ENCODE measurements around the gene CD180. TPM values are rescaled to one million over a fixed set of nuclear protein-coding genes. Genes with fewer than 3 reads are reported as not detected.

Gene CD180
- total RNA-seq, 6 donors from 2014 or later, result 1.00 to 4.8 (median 1.9) TPM

GRCh38 chr5:67243944-67244343 is 47.3 kb upstream of the CD180 start:
- H3K27ac ChIP-seq, result peak overlapping the region in 1 of 4 donors; percentile 69
- no peak for ATAC-seq (ENCODE audit: low FRiP score in 2 of 2)
- WGBS, 2 donors, result 89 to 90% methylated on average over 4 of the region's 4 CpGs

GRCh38 chr5:67243349-67243748 is 46.8 kb upstream of the CD180 start:
- Histone ChIP-seq H3K4me1 (peaks cover 16 to 29% (median 24%) of the 10 kb centered on the region in 4 donors), H3K4me3 (no peak overlapping the region), H3K27me3 (no peaks in the 10 kb centered on the region), H3K36me3 (no peaks in the 10 kb centered on the region), H3K9me3 (no peaks in the 10 kb centered on the region), H3K27ac (peak overlapping the region in 1 of 4 donors; percentile 5)
- ATAC-seq (ENCODE audit: low FRiP score in 2 of 2) (peak in 1 of 2 donors; percentile 15), DNase-seq (no peak)
- no peak for TF ChIP-seq EP300 (IDR thresholded peaks at IDR 0.05)
- TF ChIP-seq POLR2A (IDR thresholded peaks at IDR 0.05), result no peak
- TF ChIP-seq POLR2AphosphoS5 (IDR thresholded peaks at IDR 0.05), result no peak
- no peak for TF ChIP-seq CTCF (IDR thresholded peaks at IDR 0.05)
- WGBS, 2 donors, result 75 to 93% methylated on average over 1 of the region's 1 CpG

More at GRCh38 chr5:67243944-67244343, 47.3 kb upstream of the CD180 start:
- H3K9me3 ChIP-seq, result no peaks in the 10 kb centered on the region
- no peaks in the 10 kb centered on the region for H3K27me3 ChIP-seq
- no peak overlapping the region for H3K4me3 ChIP-seq
- DNase-seq, result no peak
- H3K4me1 ChIP-seq, result peaks cover 22 to 32% (median 29%) of the 10 kb centered on the region in 4 donors
- no peak for TF ChIP-seq CTCF (IDR thresholded peaks at IDR 0.05)
- no peak for TF ChIP-seq POLR2AphosphoS5 (IDR thresholded peaks at IDR 0.05)
- TF ChIP-seq POLR2A (IDR thresholded peaks at IDR 0.05), result no peak
- no peak for TF ChIP-seq EP300 (IDR thresholded peaks at IDR 0.05)
- no peaks in the 10 kb centered on the region for H3K36me3 ChIP-seq

- TF ChIP-seq POLR2AphosphoS5 (IDR thresholded peaks at IDR 0.05), result no peak
- no peak for TF ChIP-seq CTCF (IDR thresholded peaks at IDR 0.05)
- no peak for TF ChIP-seq POLR2A (IDR thresholded peaks at IDR 0.05)
- TF ChIP-seq EP300 (IDR thresholded peaks at IDR 0.05), result no peak
- Histone ChIP-seq H3K4me3 (no peak overlapping the region), H3K4me1 (peaks cover 15 to 25% (median 19%) of the 10 kb centered on the region in 4 donors), H3K9me3 (no peaks in the 10 kb centered on the region), H3K27ac (no peak overlapping the region), H3K27me3 (no peaks in the 10 kb centered on the region), H3K36me3 (no peaks in the 10 kb centered on the region)
- no peak for DNase-seq
- no peak for ATAC-seq (ENCODE audit: low FRiP score in 2 of 2)
Measured at GRCh38 chr5:67241326-67241725, 44.7 kb upstream of the CD180 start.

GRCh38 chr5:67240846-67241245 is 44.2 kb upstream of the CD180 start:
- no peaks in the 10 kb centered on the region for H3K36me3 ChIP-seq
- WGBS, 2 donors, result 88 to 92% methylated on average over 3 of the region's 3 CpGs
- no peak overlapping the region for H3K4me3 ChIP-seq
- H3K9me3 ChIP-seq, result no peaks in the 10 kb centered on the region
- H3K27me3 ChIP-seq, result no peaks in the 10 kb centered on the region
- H3K4me1 ChIP-seq, result peaks cover 13 to 20% (median 16%) of the 10 kb centered on the region in 4 donors
- TF ChIP-seq POLR2A (IDR thresholded peaks at IDR 0.05) (no peak), CTCF (IDR thresholded peaks at IDR 0.05) (no peak), POLR2AphosphoS5 (IDR thresholded peaks at IDR 0.05) (no peak), EP300 (IDR thresholded peaks at IDR 0.05) (no peak)
- DNase-seq, result no peak
- no peak overlapping the region for H3K27ac ChIP-seq
- no peak for ATAC-seq (ENCODE audit: low FRiP score in 2 of 2)

- Histone ChIP-seq H3K9me3 (no peaks in the 10 kb centered on the region), H3K27me3 (no peaks in the 10 kb centered on the region), H3K4me3 (no peak overlapping the region), H3K36me3 (no peaks in the 10 kb centered on the region), H3K27ac (no peak overlapping the region), H3K4me1 (peaks cover 10 to 19% (median 14%) of the 10 kb centered on the region in 4 donors)
- ATAC-seq (ENCODE audit: low FRiP score in 2 of 2), result no peak
- no peak for DNase-seq
- TF ChIP-seq POLR2AphosphoS5 (IDR thresholded peaks at IDR 0.05), result no peak
- TF ChIP-seq POLR2A (IDR thresholded peaks at IDR 0.05), result no peak
- no peak for TF ChIP-seq EP300 (IDR thresholded peaks at IDR 0.05)
- no peak for TF ChIP-seq CTCF (IDR thresholded peaks at IDR 0.05)
Measured at GRCh38 chr5:67240065-67240464, 43.5 kb upstream of the CD180 start.
